Measurements from ENCODE around the gene FNDC3A. TPM values are rescaled to one million over a fixed set of nuclear protein-coding genes. Genes with fewer than 3 reads are reported as not detected.

Gene FNDC3A
- total RNA-seq, 1 experiment from 2014 or later, result 61.4 TPM

DNA sequence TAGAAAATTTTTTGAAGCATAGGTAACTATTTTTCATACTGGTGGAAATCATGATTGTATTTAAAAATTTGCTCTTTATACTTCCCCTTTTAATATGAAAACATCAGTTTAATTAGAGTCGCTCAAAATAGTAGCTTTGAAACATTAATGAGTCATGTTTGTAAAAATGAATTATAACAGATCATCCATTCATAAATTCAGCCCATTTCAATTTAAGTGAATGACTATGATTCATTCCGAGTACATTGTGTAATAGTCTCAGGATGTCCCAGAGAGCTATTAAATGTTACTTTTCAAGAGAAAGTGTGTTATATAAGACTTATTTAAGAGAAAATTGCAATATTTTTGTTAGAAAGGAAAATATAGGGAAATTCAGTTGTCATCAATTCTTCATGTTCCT is 111.0 kb downstream of the FNDC3A start:
- peak; percentile 63 for DNase-seq (ENCODE audit: unreplicated experiment)
- H3K4me1 Mint-ChIP-seq (ENCODE audit: insufficient read depth, unreplicated experiment), result peaks cover 26% of the 10 kb centered on the region
- H3K4me3 Mint-ChIP-seq (ENCODE audit: unreplicated experiment), result no peak overlapping the region
- ChIA-PET POLR2A (interaction anchor here (0.6 to 2.3 kb wide), 6 partner anchors 11 to 568 kb away, joined by 3 to 20 read pairs (median 6); partner anchors contain the start of gene FNDC3A), CTCF (no interaction called here)
- no peak overlapping the region for H3K27ac Mint-ChIP-seq (ENCODE audit: low read depth, unreplicated experiment)
- H3K9me3 Mint-ChIP-seq (ENCODE audit: unreplicated experiment), result no peaks in the 10 kb centered on the region
- H3K36me3 Mint-ChIP-seq (ENCODE audit: insufficient read depth, unreplicated experiment), result no peaks in the 10 kb centered on the region
- TF ChIP-seq, protein P1, sequence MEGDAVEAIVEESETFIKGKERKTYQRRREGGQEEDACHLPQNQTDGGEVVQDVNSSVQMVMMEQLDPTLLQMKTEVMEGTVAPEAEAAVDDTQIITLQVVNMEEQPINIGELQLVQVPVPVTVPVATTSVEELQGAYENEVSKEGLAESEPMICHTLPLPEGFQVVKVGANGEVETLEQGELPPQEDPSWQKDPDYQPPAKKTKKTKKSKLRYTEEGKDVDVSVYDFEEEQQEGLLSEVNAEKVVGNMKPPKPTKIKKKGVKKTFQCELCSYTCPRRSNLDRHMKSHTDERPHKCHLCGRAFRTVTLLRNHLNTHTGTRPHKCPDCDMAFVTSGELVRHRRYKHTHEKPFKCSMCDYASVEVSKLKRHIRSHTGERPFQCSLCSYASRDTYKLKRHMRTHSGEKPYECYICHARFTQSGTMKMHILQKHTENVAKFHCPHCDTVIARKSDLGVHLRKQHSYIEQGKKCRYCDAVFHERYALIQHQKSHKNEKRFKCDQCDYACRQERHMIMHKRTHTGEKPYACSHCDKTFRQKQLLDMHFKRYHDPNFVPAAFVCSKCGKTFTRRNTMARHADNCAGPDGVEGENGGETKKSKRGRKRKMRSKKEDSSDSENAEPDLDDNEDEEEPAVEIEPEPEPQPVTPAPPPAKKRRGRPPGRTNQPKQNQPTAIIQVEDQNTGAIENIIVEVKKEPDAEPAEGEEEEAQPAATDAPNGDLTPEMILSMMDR (IDR thresholded peaks at IDR 0.05; ENCODE audit: unreplicated experiment), result no peak
- intact Hi-C loops (cut with micrococcal nuclease), result no loop called here
- BruUV-seq (replicated peaks), result no TSS peak
- no peaks in the 10 kb centered on the region for H3K27me3 Mint-ChIP-seq (ENCODE audit: insufficient read depth, unreplicated experiment)

DNA sequence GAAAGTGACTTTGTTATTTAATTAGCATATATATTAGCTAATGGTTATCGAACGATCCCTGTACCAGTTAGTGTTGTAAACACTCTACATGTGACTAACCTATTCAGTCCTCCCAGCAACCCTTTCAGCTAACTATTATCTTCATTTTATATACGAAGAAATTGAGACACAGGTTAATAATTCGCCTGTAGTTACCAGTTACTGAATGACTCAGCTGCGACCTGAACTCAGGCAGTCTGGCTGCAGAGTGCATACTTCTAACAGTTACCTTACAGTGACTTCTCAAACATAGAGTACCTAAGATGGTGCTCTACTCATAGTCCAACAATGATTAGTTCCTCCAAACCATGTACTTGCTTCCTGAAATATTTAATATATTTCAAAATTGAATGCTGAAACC is 117.7 kb downstream of the FNDC3A start:
- no peak for DNase-seq (ENCODE audit: unreplicated experiment)
- Mint-ChIP-seq H3K36me3 (ENCODE audit: insufficient read depth, unreplicated experiment) (peaks cover 6% of the 10 kb centered on the region), H3K27ac (ENCODE audit: low read depth, unreplicated experiment) (no peak overlapping the region), H3K4me3 (ENCODE audit: unreplicated experiment) (no peak overlapping the region), H3K4me1 (ENCODE audit: insufficient read depth, unreplicated experiment) (peaks cover 26% of the 10 kb centered on the region), H3K27me3 (ENCODE audit: insufficient read depth, unreplicated experiment) (no peaks in the 10 kb centered on the region), H3K9me3 (ENCODE audit: unreplicated experiment) (no peaks in the 10 kb centered on the region)
- intact Hi-C loops (cut with micrococcal nuclease), result no loop called here
- TF ChIP-seq, protein P1 (IDR thresholded peaks at IDR 0.05; ENCODE audit: unreplicated experiment), result no peak
- ChIA-PET CTCF (interaction anchor here (0.6 kb wide), 1 partner anchor 280 kb away, joined by 3 read pairs; no protein-coding TSS in a partner anchor), POLR2A (interaction anchor here (0.9 to 1.1 kb wide), 4 partner anchors 16 to 72 kb away, joined by 3 to 4 read pairs (median 3); no protein-coding TSS in a partner anchor)
- no TSS peak for BruUV-seq (replicated peaks)

DNA sequence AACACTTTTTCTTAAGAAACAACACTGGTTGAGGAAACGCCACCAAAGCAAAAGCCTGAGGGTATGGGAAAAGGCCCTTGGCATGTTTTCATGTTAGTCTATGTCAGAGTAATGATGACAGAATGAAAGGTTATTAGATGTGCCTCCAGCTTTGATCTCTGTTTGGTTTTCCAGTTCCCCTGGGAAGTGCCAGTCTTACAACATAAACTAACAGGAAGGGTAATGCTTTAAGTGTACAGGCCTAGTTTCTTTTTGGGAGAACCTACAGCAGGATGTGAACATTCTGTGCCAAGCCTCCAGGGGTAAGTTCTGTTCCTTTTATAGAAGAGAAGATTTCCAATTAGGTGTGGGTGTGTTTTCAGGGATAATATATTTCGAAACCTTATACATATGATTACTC is 121.7 kb downstream of the FNDC3A start:
- CTCF ChIA-PET, result interaction anchor here (0.6 kb wide), 1 partner anchor 93 kb away, joined by 3 read pairs; no protein-coding TSS in a partner anchor
- Mint-ChIP-seq H3K4me1 (ENCODE audit: insufficient read depth, unreplicated experiment) (peaks cover 34% of the 10 kb centered on the region), H3K36me3 (ENCODE audit: insufficient read depth, unreplicated experiment) (peaks cover 6% of the 10 kb centered on the region), H3K27me3 (ENCODE audit: insufficient read depth, unreplicated experiment) (no peaks in the 10 kb centered on the region), H3K27ac (ENCODE audit: low read depth, unreplicated experiment) (peak overlapping the region; percentile 90), H3K4me3 (ENCODE audit: unreplicated experiment) (peak overlapping the region; percentile 36), H3K9me3 (ENCODE audit: unreplicated experiment) (no peaks in the 10 kb centered on the region)
- POLR2A ChIA-PET, result interaction anchor here (0.7 to 3.7 kb wide), 13 partner anchors 11 to 206 kb away, joined by 3 to 57 read pairs (median 5); partner anchors contain the start of genes CDADC1 and FNDC3A
- no TSS peak for BruUV-seq (replicated peaks)
- intact Hi-C loops (cut with micrococcal nuclease), result loop anchor here (1.0 kb wide), 2 partner anchors 121 to 205 kb away; no protein-coding TSS in a partner anchor
- TF ChIP-seq, protein P1 (IDR thresholded peaks at IDR 0.05; ENCODE audit: unreplicated experiment), result no peak
- peak; percentile 97 for DNase-seq (ENCODE audit: unreplicated experiment)

DNA sequence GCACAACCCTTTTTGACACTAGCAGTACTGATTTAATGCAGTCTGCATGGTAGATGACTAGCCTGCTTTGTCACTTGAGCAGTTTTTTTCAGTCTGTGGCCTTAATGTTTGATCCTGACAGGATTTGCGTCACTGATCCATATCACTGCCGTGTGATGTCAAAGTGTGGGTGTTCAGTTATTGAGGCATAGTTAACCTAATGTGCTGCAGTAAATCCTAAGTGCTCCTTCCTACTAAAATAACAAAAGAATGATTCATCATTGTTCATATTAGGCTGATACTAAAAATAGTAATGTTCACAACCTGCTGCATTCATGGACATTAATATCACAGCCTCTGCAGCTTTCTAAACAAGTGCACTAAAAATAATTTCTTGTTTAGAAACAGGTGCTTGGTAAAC is 122.5 kb downstream of the FNDC3A start:
- Mint-ChIP-seq H3K27ac (ENCODE audit: low read depth, unreplicated experiment) (peak overlapping the region; percentile 90), H3K36me3 (ENCODE audit: insufficient read depth, unreplicated experiment) (peaks cover 6% of the 10 kb centered on the region), H3K27me3 (ENCODE audit: insufficient read depth, unreplicated experiment) (no peaks in the 10 kb centered on the region), H3K4me3 (ENCODE audit: unreplicated experiment) (no peak overlapping the region), H3K4me1 (ENCODE audit: insufficient read depth, unreplicated experiment) (peaks cover 33% of the 10 kb centered on the region), H3K9me3 (ENCODE audit: unreplicated experiment) (no peaks in the 10 kb centered on the region)
- ChIA-PET CTCF (no interaction called here), POLR2A (interaction anchor here (0.7 to 3.7 kb wide), 11 partner anchors 11 to 489 kb away, joined by 3 to 57 read pairs (median 6); partner anchors contain the start of genes CDADC1 and FNDC3A)
- intact Hi-C loops (cut with micrococcal nuclease), result loop anchor here (2.0 kb wide), 1 partner anchor 509 kb away; no protein-coding TSS in a partner anchor
- DNase-seq (ENCODE audit: unreplicated experiment), result peak; percentile 86
- TF ChIP-seq, protein P1 (IDR thresholded peaks at IDR 0.05; ENCODE audit: unreplicated experiment), result no peak
- BruUV-seq (replicated peaks), result no TSS peak
